AG10803 (cell line): ENCODE measurements around the gene SPINK5.

ENCODE experiments used
- DNase-seq: peaks from one replicate; pipeline ENCODE4 v3.0.0; 2010; ENCODE audit warnings: low read depth
- H3K4me3 ChIP-seq: 2 replicates; pipeline ENCODE4 v1.5.1; 2011; ENCODE audit warnings: mild to moderate bottlenecking, low read length, control low read depth
- CTCF ChIP-seq: conservative IDR thresholded peaks from 2 replicates; pipeline ENCODE4 v1.5.1; 2011; ENCODE audit warnings: mild to moderate bottlenecking, low read length, control low read depth, inconsistent platforms

Gene SPINK5

GRCh38 chr5:148176480-148176879 lies 112.7 kb downstream of the SPINK5 start:
- no peak overlapping the region for H3K4me3 ChIP-seq
- no peak for TF ChIP-seq CTCF

GRCh38 chr5:148177207-148177606 lies 113.4 kb downstream of the SPINK5 start:
- no peak for DNase-seq
- H3K4me3 ChIP-seq: no peak overlapping the region
- no peak for TF ChIP-seq CTCF

More at GRCh38 chr5:148176480-148176879, 112.7 kb downstream of the SPINK5 start:
- DNase-seq: no peak

GRCh38 chr5:148179234-148179824 lies 115.5 kb downstream of the SPINK5 start:
- no peak overlapping the region for H3K4me3 ChIP-seq
- TF ChIP-seq CTCF: peak; percentile 74
- peak; percentile 63 for DNase-seq

GRCh38 chr5:148186248-148187003 lies 122.6 kb downstream of the SPINK5 start:
- H3K4me3 ChIP-seq: no peak overlapping the region
- TF ChIP-seq CTCF: no peak
- DNase-seq: peak; percentile 19
